ENCODE data around the gene GTF3C6. TPM values are rescaled to one million over a fixed set of nuclear protein-coding genes. Genes with fewer than 3 reads are reported as not detected.

GTF3C6 gene
- total and polyA plus RNA-seq, 10 of the 15 experiments (the other 5 are each of a cell fraction or from before 2014, with no cell fraction given), result 42.8 to 261 (median 116) TPM

GRCh38 chr6:110944681-110945151 is 13.8 kb upstream of the GTF3C6 start (continued):
- TF ChIP-seq CEBPZ (IDR thresholded peaks at IDR 0.05; ENCODE audit: low read depth, low read length) (no peak), NR2C1 (IDR thresholded peaks at IDR 0.05) (no peak), SMAD1 (IDR thresholded peaks at IDR 0.05; ENCODE audit: low read depth, partially characterized antibody) (peak; percentile 87), NBN (IDR thresholded peaks at IDR 0.05) (peak; percentile 99), KLF5 (IDR thresholded peaks at IDR 0.05; ENCODE audit: partially characterized antibody) (no peak), BACH1 (IDR thresholded peaks at IDR 0.05; ENCODE audit: borderline replicate concordance) (peak; percentile 97), HDAC6 (IDR thresholded peaks at IDR 0.05; ENCODE audit: unreplicated experiment) (no peak), CBX3 (IDR thresholded peaks at IDR 0.05; ENCODE audit: borderline replicate concordance, low read depth) (no peak), TCF7 (IDR thresholded peaks at IDR 0.05; ENCODE audit: borderline replicate concordance) (0 out of 2 replicates have a peak, but pooled peaks have one; percentile 47), NRF1 (conservative IDR thresholded peaks at IDR 0.05; ENCODE audit: low read depth, low read length) (no peak), CEBPB (IDR thresholded peaks at IDR 0.05; ENCODE audit: borderline replicate concordance in 1 of 2, low read depth in 2 of 2, low read length in 2 of 2) (peak in 1 of 2 experiments; percentile 84; a peak in 1 of 4 replicates), SRF (IDR thresholded peaks at IDR 0.05; ENCODE audit: low read depth in 2 of 2, low read length in 2 of 2) (peak in 1 of 2 experiments; percentile 73; a peak in 2 of 4 replicates), RCOR1 (conservative IDR thresholded peaks at IDR 0.05; ENCODE audit: low read depth, low read length) (peak; percentile 82; the same call in 1 of the 2 replicates), ZBED1 (IDR thresholded peaks at IDR 0.05; ENCODE audit: borderline replicate concordance) (peak; percentile 73; the same call in 1 of the 2 replicates), NR2F1 (conservative IDR thresholded peaks at IDR 0.05) (no peak; the same call in 1 of the 2 replicates), POU2F2 (IDR thresholded peaks at IDR 0.05; ENCODE audit: borderline replicate concordance, low read depth, low read length) (peak; percentile 93; the same call in 2 of the 3 replicates), KAT2A (conservative IDR thresholded peaks at IDR 0.05; ENCODE audit: control insufficient read depth, low read depth, low read length) (no peak), BHLHE40 (IDR thresholded peaks at IDR 0.05; ENCODE audit: borderline replicate concordance in 1 of 2, low read depth in 2 of 2, low read length in 1 of 2) (peak; percentile 56 to 67; a peak in 3 of 4 replicates), ASH2L (IDR thresholded peaks at IDR 0.05; ENCODE audit: borderline replicate concordance, low read depth) (no peak), MXI1 (IDR thresholded peaks at IDR 0.05; ENCODE audit: low read depth, low read length) (peak; percentile 82)
- TF ChIP-seq, protein P1, sequence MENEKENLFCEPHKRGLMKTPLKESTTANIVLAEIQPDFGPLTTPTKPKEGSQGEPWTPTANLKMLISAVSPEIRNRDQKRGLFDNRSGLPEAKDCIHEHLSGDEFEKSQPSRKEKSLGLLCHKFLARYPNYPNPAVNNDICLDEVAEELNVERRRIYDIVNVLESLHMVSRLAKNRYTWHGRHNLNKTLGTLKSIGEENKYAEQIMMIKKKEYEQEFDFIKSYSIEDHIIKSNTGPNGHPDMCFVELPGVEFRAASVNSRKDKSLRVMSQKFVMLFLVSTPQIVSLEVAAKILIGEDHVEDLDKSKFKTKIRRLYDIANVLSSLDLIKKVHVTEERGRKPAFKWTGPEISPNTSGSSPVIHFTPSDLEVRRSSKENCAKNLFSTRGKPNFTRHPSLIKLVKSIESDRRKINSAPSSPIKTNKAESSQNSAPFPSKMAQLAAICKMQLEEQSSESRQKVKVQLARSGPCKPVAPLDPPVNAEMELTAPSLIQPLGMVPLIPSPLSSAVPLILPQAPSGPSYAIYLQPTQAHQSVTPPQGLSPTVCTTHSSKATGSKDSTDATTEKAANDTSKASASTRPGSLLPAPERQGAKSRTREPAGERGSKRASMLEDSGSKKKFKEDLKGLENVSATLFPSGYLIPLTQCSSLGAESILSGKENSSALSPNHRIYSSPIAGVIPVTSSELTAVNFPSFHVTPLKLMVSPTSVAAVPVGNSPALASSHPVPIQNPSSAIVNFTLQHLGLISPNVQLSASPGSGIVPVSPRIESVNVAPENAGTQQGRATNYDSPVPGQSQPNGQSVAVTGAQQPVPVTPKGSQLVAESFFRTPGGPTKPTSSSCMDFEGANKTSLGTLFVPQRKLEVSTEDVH (IDR thresholded peaks at IDR 0.05; ENCODE audit: low read depth, partially characterized antibody), result no peak
- TF ChIP-seq, protein P2, sequence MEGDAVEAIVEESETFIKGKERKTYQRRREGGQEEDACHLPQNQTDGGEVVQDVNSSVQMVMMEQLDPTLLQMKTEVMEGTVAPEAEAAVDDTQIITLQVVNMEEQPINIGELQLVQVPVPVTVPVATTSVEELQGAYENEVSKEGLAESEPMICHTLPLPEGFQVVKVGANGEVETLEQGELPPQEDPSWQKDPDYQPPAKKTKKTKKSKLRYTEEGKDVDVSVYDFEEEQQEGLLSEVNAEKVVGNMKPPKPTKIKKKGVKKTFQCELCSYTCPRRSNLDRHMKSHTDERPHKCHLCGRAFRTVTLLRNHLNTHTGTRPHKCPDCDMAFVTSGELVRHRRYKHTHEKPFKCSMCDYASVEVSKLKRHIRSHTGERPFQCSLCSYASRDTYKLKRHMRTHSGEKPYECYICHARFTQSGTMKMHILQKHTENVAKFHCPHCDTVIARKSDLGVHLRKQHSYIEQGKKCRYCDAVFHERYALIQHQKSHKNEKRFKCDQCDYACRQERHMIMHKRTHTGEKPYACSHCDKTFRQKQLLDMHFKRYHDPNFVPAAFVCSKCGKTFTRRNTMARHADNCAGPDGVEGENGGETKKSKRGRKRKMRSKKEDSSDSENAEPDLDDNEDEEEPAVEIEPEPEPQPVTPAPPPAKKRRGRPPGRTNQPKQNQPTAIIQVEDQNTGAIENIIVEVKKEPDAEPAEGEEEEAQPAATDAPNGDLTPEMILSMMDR (IDR thresholded peaks at IDR 0.05 in 2 of 3, conservative IDR thresholded peaks at IDR 0.05 in 1 of 3; ENCODE audit: control insufficient read depth in 2 of 3, extremely low read depth in 1 of 3, insufficient read depth in 1 of 3, low read depth in 3 of 3, low read length in 3 of 3), result no peak

Measured in GM12878 (cell line).